IPS-NIHi11 (cell line): ENCODE measurements around the gene IGSF21.

Source experiments
- DNase-seq: peaks from one replicate; pipeline ENCODE4 v3.0.0; 2012; ENCODE audit warnings: mixed read lengths, low spot score

Gene IGSF21

GRCh38 chr1:18426580-18426979 is 319.0 kb downstream of the IGSF21 start:
- DNase-seq: no peak
